HL-60 (cell line): ENCODE results near the gene AQP6.

Source experiments
- CTCF ChIP-seq: IDR thresholded peaks from one replicate; pipeline ENCODE4 v1.5.1; 2011; ENCODE audit warnings: low read length, control low read depth, inconsistent platforms; ENCODE audit not compliant: insufficient read depth
- POLR2AphosphoS5 ChIP-seq: IDR thresholded peaks from 2 replicates; pipeline ENCODE4 v1.6.1; 2012; ENCODE audit warnings: low read depth
- REST ChIP-seq: IDR thresholded peaks from 2 replicates; pipeline ENCODE4 v1.6.1; 2012; ENCODE audit warnings: low read depth; ENCODE audit not compliant: insufficient replicate concordance

GRCh38 chr12:49923035-49923644, 49.6 kb upstream of the AQP6 start:
- TF ChIP-seq CTCF (no peak), POLR2AphosphoS5 (no peak), REST (no peak)
